Limb (tissue), 2 donors: ENCODE data around the gene TAOK3.
"Not testable (repeated sequence)": the region's sequence is repeated elsewhere in the genome, so short reads cannot be mapped to it uniquely, and the experiment has no call there.

Experiments used
- DNase-seq, 2 donors: peaks; one replicate each; pipeline ENCODE4 v3.0.0-alpha.2; 2016; ENCODE audit errors: extremely low spot score in 2 of 2

Gene TAOK3

GRCh38 chr12:118302053-118302452, 70.7 kb downstream of the TAOK3 start:
- no peak for DNase-seq

- no peak for DNase-seq
Measured at GRCh38 chr12:118299791-118300460, 72.8 kb downstream of the TAOK3 start.

GRCh38 chr12:118297284-118297683, 75.4 kb downstream of the TAOK3 start:
- no peak for DNase-seq

GRCh38 chr12:118292836-118293235, 79.9 kb downstream of the TAOK3 start:
- DNase-seq = no peak

- no peak for DNase-seq
Measured at GRCh38 chr12:118290130-118290529, 82.6 kb downstream of the TAOK3 start.

- no peak for DNase-seq
Measured at GRCh38 chr12:118288174-118288573, 84.5 kb downstream of the TAOK3 start.

GRCh38 chr12:118287728-118288127, 85.0 kb downstream of the TAOK3 start:
- DNase-seq = no peak

- DNase-seq = no peak
Measured at GRCh38 chr12:118282767-118283166, 89.9 kb downstream of the TAOK3 start.

GRCh38 chr12:118278288-118278687, 94.4 kb downstream of the TAOK3 start:
- not testable (repeated sequence) for DNase-seq

GRCh38 chr12:118274066-118274465, 98.6 kb downstream of the TAOK3 start:
- DNase-seq = no peak

GRCh38 chr12:118271770-118272417, 100.8 kb downstream of the TAOK3 start:
- DNase-seq = no peak

GRCh38 chr12:118271183-118271582, 101.5 kb downstream of the TAOK3 start:
- DNase-seq = no peak

- DNase-seq = no peak
Measured at GRCh38 chr12:118269806-118270205, 102.9 kb downstream of the TAOK3 start.

GRCh38 chr12:118259079-118259478, 113.6 kb downstream of the TAOK3 start:
- no peak for DNase-seq

- DNase-seq = no peak
Measured at GRCh38 chr12:118256352-118256751, 116.4 kb downstream of the TAOK3 start.

GRCh38 chr12:118249547-118249946, 123.2 kb downstream of the TAOK3 start:
- no peak for DNase-seq

- not testable (repeated sequence) for DNase-seq
Measured at GRCh38 chr12:118245886-118246285, 126.8 kb downstream of the TAOK3 start.

GRCh38 chr12:118238888-118239287, 133.8 kb downstream of the TAOK3 start:
- no peak for DNase-seq

GRCh38 chr12:118237908-118238307, 134.8 kb downstream of the TAOK3 start:
- no peak for DNase-seq

- no peak for DNase-seq
Measured at GRCh38 chr12:118237052-118237665, 135.5 kb downstream of the TAOK3 start.

GRCh38 chr12:118220702-118221101, 152.0 kb downstream of the TAOK3 start:
- DNase-seq = no peak

GRCh38 chr12:118219772-118220171, 152.9 kb downstream of the TAOK3 start:
- DNase-seq = no peak

GRCh38 chr12:118219106-118219505, 153.6 kb downstream of the TAOK3 start:
- no peak for DNase-seq
